ENCODE data around the gene RASGRP4.
"Not testable (repeated sequence)": the region's sequence is repeated elsewhere in the genome, so short reads cannot be mapped to it uniquely, and the experiment has no call there.

RASGRP4 gene

GRCh38 chr19:38362946-38363688, 62.9 kb downstream of the RASGRP4 start:
- H3K9me3 ChIP-seq (ENCODE audit: control insufficient read depth, insufficient read depth, low read depth, low read length); H3K4me1 ChIP-seq (ENCODE audit: control insufficient read depth, insufficient read depth, low read length); H3K36me3 ChIP-seq (ENCODE audit: control insufficient read depth in 2 of 2, insufficient read depth in 1 of 2, low read length in 2 of 2); H3K4me3 ChIP-seq (ENCODE audit: low read depth, low read length); H3K27ac ChIP-seq (ENCODE audit: extremely low read depth, low read depth, low read length): not testable (repeated sequence)
- CTCF ChIA-PET = interaction anchor here (0.6 to 1.4 kb wide), 5 partner anchors 11 to 1854 kb away, joined by 3 to 5 read pairs (median 4); partner anchors contain the start of genes CATSPERG, FAM98C and PSMD8
- POLR2A ChIA-PET = interaction anchor here (0.9 to 2.8 kb wide), 6 partner anchors 11 to 256 kb away, joined by 3 to 49 read pairs (median 8); partner anchors contain the start of genes EIF3K, FAM98C, GGN and PSMD8
- peak; percentile 94 for TF ChIP-seq ZNF121 (tag by site-specific recombination; IDR thresholded peaks at IDR 0.05)
- TF ChIP-seq ZNF362 (tag by site-specific recombination; IDR thresholded peaks at IDR 0.05) = 0 out of 2 replicates have a peak, but pooled peaks have one; percentile 25

GRCh38 chr19:38362076-38362945, 63.7 kb downstream of the RASGRP4 start:
- ChIA-PET CTCF (interaction anchor here (0.6 to 1.4 kb wide), 8 partner anchors 12 to 1855 kb away, joined by 3 to 5 read pairs (median 4); partner anchors contain the start of genes CATSPERG, FAM98C and PSMD8), POLR2A (interaction anchor here (0.6 to 2.8 kb wide), 15 partner anchors 9 to 1040 kb away, joined by 3 to 49 read pairs (median 5); partner anchors contain the start of genes EIF3K, FAM98C, GGN and KCNK6)
- Histone ChIP-seq H3K27ac (ENCODE audit: extremely low read depth, low read depth, low read length) (peak overlapping the region; percentile 58), H3K36me3 (ENCODE audit: control insufficient read depth in 2 of 2, insufficient read depth in 1 of 2, low read length in 2 of 2) (no peaks in the 10 kb centered on the region; a peak in 1 of 3 replicates), H3K4me1 (ENCODE audit: control insufficient read depth, insufficient read depth, low read length) (peaks cover 10% of the 10 kb centered on the region), H3K9me3 (ENCODE audit: control insufficient read depth, insufficient read depth, low read depth, low read length) (no peaks in the 10 kb centered on the region), H3K4me3 (ENCODE audit: low read depth, low read length) (peak overlapping the region; percentile 55)
- TF ChIP-seq ZNF626 (tag by site-specific recombination; IDR thresholded peaks at IDR 0.05) (no peak), ZNF76 (tag by site-specific recombination; IDR thresholded peaks at IDR 0.05; ENCODE audit: borderline replicate concordance, low read depth) (no peak; the same call in 1 of the 2 replicates), ZNF350 (tag by site-specific recombination; IDR thresholded peaks at IDR 0.05) (no peak), KLF8 (tag by site-specific recombination; IDR thresholded peaks at IDR 0.05) (peak; percentile 80), KLF10 (tag by site-specific recombination; IDR thresholded peaks at IDR 0.05) (peak; percentile 98), ZNF426 (tag by site-specific recombination; IDR thresholded peaks at IDR 0.05) (no peak), ZNF610 (tag by site-specific recombination; IDR thresholded peaks at IDR 0.05; ENCODE audit: borderline replicate concordance) (0 out of 2 replicates have a peak, but pooled peaks have one; percentile 29), ZNF19 (tag by site-specific recombination; IDR thresholded peaks at IDR 0.05; ENCODE audit: low read depth) (no peak), ZBTB1 (tag by site-specific recombination; IDR thresholded peaks at IDR 0.05) (no peak), ZNF623 (tag by site-specific recombination; IDR thresholded peaks at IDR 0.05) (no peak), ZNF354C (tag by site-specific recombination; IDR thresholded peaks at IDR 0.05; ENCODE audit: borderline replicate concordance, low read depth) (no peak), SCRT2 (tag by site-specific recombination; IDR thresholded peaks at IDR 0.05) (no peak), HOXA7 (CRISPR knock-in tag; IDR thresholded peaks at IDR 0.05; ENCODE audit: borderline replicate concordance) (no peak), OVOL3 (tag by site-specific recombination; IDR thresholded peaks at IDR 0.05) (no peak), ZNF704 (tag by site-specific recombination; IDR thresholded peaks at IDR 0.05) (no peak), ZNF140 (tag by site-specific recombination; IDR thresholded peaks at IDR 0.05) (no peak), ZNF311 (tag by site-specific recombination; IDR thresholded peaks at IDR 0.05; ENCODE audit: borderline replicate concordance) (no peak), ZNF707 (tag by site-specific recombination; IDR thresholded peaks at IDR 0.05) (no peak), WT1 (tag by site-specific recombination; IDR thresholded peaks at IDR 0.05) (peak; percentile 73; the same call in 1 of the 2 replicates), ZNF449 (tag by site-specific recombination; IDR thresholded peaks at IDR 0.05) (no peak), ZSCAN16 (tag by site-specific recombination; IDR thresholded peaks at IDR 0.05) (no peak), ZNF157 (tag by site-specific recombination; IDR thresholded peaks at IDR 0.05) (no peak), ZNF621 (tag by site-specific recombination; IDR thresholded peaks at IDR 0.05) (no peak), ZNF544 (tag by site-specific recombination; IDR thresholded peaks at IDR 0.05) (no peak), ZNF830 (tag by site-specific recombination; IDR thresholded peaks at IDR 0.05; ENCODE audit: low read depth) (no peak), ZNF324 (tag by site-specific recombination; IDR thresholded peaks at IDR 0.05) (peak; percentile 30; the same call in 1 of the 2 replicates), ZNF555 (tag by site-specific recombination; conservative IDR thresholded peaks at IDR 0.05) (no peak), ZNF501 (tag by site-specific recombination; IDR thresholded peaks at IDR 0.05) (peak; percentile 52; the same call in 1 of the 2 replicates)
